CD4-positive, alpha-beta T cell treated with Interleukin-6 for 4 hours (primary cell): ENCODE results near the gene EED.
"Not testable (repeated sequence)": the region's sequence is repeated elsewhere in the genome, so short reads cannot be mapped to it uniquely, and the experiment has no call there.

Source experiments
- DNase-seq: peaks from one replicate; pipeline ENCODE4 v3.0.0-alpha.2; 2020; ENCODE audit warnings: mixed read lengths

The EED gene

GRCh38 chr11:86294026-86294425, 49.5 kb downstream of the EED start:
- no peak for DNase-seq

- no peak for DNase-seq
Measured at GRCh38 chr11:86301742-86302091, 57.2 kb downstream of the EED start.

GRCh38 chr11:86302092-86302793, 57.7 kb downstream of the EED start, which contains the start of gene HIKESHI:
Gene HIKESHI (plus strand): TSS chr11:86302240. CDS start chr11:86302449, 209 bp downstream.
- DNase-seq, result peak; percentile 96

GRCh38 chr11:86303257-86303656, 58.7 kb downstream of the EED start:
- no peak for DNase-seq

GRCh38 chr11:86308710-86309109, 64.2 kb downstream of the EED start:
- not testable (repeated sequence) for DNase-seq

- no peak for DNase-seq
Measured at GRCh38 chr11:86313793-86314192, 69.2 kb downstream of the EED start.

- no peak for DNase-seq
Measured at GRCh38 chr11:86314636-86315035, 70.1 kb downstream of the EED start.
